Smooth muscle cell (in vitro differentiated cells): ENCODE results near the gene DNAJC5. TPM values are rescaled to one million over a fixed set of nuclear protein-coding genes. Genes with fewer than 3 reads are reported as not detected.

Experiments used
- DNase-seq: peaks from one replicate; lab custom pipeline; 2025; ENCODE audit not compliant: unreplicated experiment; lab: John Stamatoyannopoulos, UW
- H2AFZ ChIP-seq: fragments of 200-600 bp; sonication (generic); 2 replicates; pipeline ENCODE4 v1.6.0; 2016; ENCODE audit warnings: antibody characterized with exemption, low read depth, mild to moderate bottlenecking
- H3F3A ChIP-seq: fragments of 200-600 bp; sonication (generic); 2 replicates; pipeline ENCODE4 v1.6.0; 2017; ENCODE audit warnings: antibody characterized with exemption, low read depth
- H3K27ac ChIP-seq: fragments of 200-600 bp; sonication (generic); 2 replicates; pipeline ENCODE4 v1.5.1; 2016; ENCODE audit warnings: low read depth, mild to moderate bottlenecking
- H3K27me3 ChIP-seq: fragments of 200-600 bp; sonication (generic); 2 replicates; pipeline ENCODE4 v1.6.1; 2016; ENCODE audit warnings: low read depth, mild to moderate bottlenecking
- H3K36me3 ChIP-seq: fragments of 200-600 bp; sonication (generic); 2 replicates; pipeline ENCODE4 v1.5.1; 2016; ENCODE audit warnings: low read depth
- H3K4me1 ChIP-seq: fragments of 200-600 bp; sonication (generic); 2 replicates; pipeline ENCODE4 v1.5.1; 2016; ENCODE audit warnings: low read depth
- H3K4me2 ChIP-seq: fragments of 200-600 bp; sonication (generic); 2 replicates; pipeline ENCODE4 v1.6.0; 2016; ENCODE audit warnings: mild to moderate bottlenecking
- H3K4me3 ChIP-seq: fragments of 200-600 bp; sonication (generic); 2 replicates; pipeline ENCODE4 v1.5.1; 2016; ENCODE audit warnings: mild to moderate bottlenecking
- H3K79me2 ChIP-seq: fragments of 200-600 bp; sonication (generic); 2 replicates; pipeline ENCODE4 v1.6.0; 2016; ENCODE audit warnings: low read depth, mild to moderate bottlenecking
- H3K9ac ChIP-seq: fragments of 200-600 bp; sonication (generic); 2 replicates; pipeline ENCODE4 v1.6.0; 2016; ENCODE audit warnings: low read depth
- H3K9me3 ChIP-seq: fragments of 200-600 bp; sonication (generic); replicated peaks from 2 replicates; pipeline ENCODE4 v1.5.1; 2016; ENCODE audit warnings: low read depth
- H4K20me1 ChIP-seq: fragments of 200-600 bp; sonication (generic); 2 replicates; pipeline ENCODE4 v1.6.0; 2016; ENCODE audit warnings: low read depth
- CTCF ChIP-seq: fragments of 200-600 bp; sonication (generic); IDR thresholded peaks from 2 replicates; pipeline ENCODE4 v1.5.1; 2017; ENCODE audit warnings: borderline replicate concordance, mild to moderate bottlenecking, antibody characterized with exemption; ENCODE audit not compliant: insufficient read depth, poor library complexity, severe bottlenecking
- WGBS: methylation state at CpG from one replicate; pipeline ENCODE4 v1.1.7; 2016; ENCODE audit warnings: low lambda C conversion rate; 5-methylcytosine and 5-hydroxymethylcytosine counted together
- polyA plus RNA-seq: library from polyadenylated mRNA; unstranded; fragments of >200 nt; fragmentation: Nextera tagmentation; extraction: Ambion mirVana; gene quantifications from 2 replicates; pipeline ENCODE4 v1.2.1, GENCODE V29; 2016
- total RNA-seq: library from RNA; depleted of rRNA; stranded (reverse); fragments of >200 nt; gene quantifications from 2 replicates; pipeline ENCODE4 v1.2.3, GENCODE V29; 2014

Gene DNAJC5
- total and polyA plus RNA-seq, 2 experiments from 2014 or later: 8.7 to 24.5 TPM

DNA sequence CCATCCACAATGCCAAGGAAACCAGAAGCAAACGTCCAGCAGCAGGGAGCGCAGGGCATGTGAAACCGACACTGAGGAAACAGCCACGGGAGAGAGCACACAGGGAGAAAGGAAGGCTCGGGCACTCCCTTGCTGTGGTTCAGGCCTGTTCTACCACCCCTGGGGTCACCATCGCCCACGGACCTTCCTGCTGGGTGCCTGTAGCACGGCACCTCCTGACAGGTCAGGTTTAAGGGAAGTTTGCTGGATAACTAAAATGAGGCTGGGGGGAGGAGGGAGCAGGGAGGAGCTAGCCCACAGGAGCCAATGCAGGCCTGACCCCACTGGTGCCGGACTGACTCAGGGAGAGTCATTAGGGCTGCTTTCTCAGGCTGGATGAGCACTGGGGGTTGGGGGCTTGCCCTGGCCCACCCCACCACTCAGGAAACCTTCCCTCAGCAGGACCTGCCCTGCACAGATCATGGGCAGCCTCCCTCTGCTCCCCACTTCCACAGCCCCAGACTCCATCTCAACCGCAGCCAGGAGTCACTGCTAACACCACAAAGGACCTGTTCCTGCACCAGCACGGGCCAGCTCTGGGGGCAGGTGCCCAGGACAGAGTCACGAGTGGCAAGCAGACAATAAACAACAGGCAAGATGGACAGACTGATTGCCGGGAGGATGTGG is 59.0 kb downstream of the DNAJC5 start:
- peaks cover 57% of the 10 kb centered on the region for H3K79me2 ChIP-seq

GRCh38 chr20:63955281-63955826 is 60.4 kb downstream of the DNAJC5 start:
- Histone ChIP-seq H3K27ac (no peak overlapping the region), H3K9me3 (no peaks in the 10 kb centered on the region), H3K4me2 (peak overlapping the region; percentile 99), H3K36me3 (no peaks in the 10 kb centered on the region), H3K27me3 (no peaks in the 10 kb centered on the region), H3K4me3 (peak overlapping the region; percentile 99), H2AFZ (peak overlapping the region; percentile 39), H4K20me1 (peaks cover 53% of the 10 kb centered on the region), H3K9ac (peak overlapping the region; percentile 83), H3K4me1 (peaks cover 10% of the 10 kb centered on the region), H3K79me2 (peaks cover 52% of the 10 kb centered on the region), H3F3A (no peaks in the 10 kb centered on the region)
- 8% methylated on average over 21 of the region's 31 CpGs for WGBS
- no peak for DNase-seq
- TF ChIP-seq CTCF: peak; percentile 30

More for the DNA sequence above, 59.0 kb downstream of the DNAJC5 start:
- H3K4me3 ChIP-seq: no peak overlapping the region
- no peak for TF ChIP-seq CTCF
- H3K4me2 ChIP-seq: no peak overlapping the region
- no peak for DNase-seq
- no peaks in the 10 kb centered on the region for H3F3A ChIP-seq
- H2AFZ ChIP-seq: no peak overlapping the region
- no peaks in the 10 kb centered on the region for H3K36me3 ChIP-seq
- H3K4me1 ChIP-seq: peaks cover 10% of the 10 kb centered on the region
- no peak overlapping the region for H3K27ac ChIP-seq
- H3K9me3 ChIP-seq: no peaks in the 10 kb centered on the region
- H3K27me3 ChIP-seq: no peaks in the 10 kb centered on the region
- peaks cover 68% of the 10 kb centered on the region for H4K20me1 ChIP-seq
- 89% methylated on average over 13 of the region's 13 CpGs for WGBS
- no peak overlapping the region for H3K9ac ChIP-seq

DNA sequence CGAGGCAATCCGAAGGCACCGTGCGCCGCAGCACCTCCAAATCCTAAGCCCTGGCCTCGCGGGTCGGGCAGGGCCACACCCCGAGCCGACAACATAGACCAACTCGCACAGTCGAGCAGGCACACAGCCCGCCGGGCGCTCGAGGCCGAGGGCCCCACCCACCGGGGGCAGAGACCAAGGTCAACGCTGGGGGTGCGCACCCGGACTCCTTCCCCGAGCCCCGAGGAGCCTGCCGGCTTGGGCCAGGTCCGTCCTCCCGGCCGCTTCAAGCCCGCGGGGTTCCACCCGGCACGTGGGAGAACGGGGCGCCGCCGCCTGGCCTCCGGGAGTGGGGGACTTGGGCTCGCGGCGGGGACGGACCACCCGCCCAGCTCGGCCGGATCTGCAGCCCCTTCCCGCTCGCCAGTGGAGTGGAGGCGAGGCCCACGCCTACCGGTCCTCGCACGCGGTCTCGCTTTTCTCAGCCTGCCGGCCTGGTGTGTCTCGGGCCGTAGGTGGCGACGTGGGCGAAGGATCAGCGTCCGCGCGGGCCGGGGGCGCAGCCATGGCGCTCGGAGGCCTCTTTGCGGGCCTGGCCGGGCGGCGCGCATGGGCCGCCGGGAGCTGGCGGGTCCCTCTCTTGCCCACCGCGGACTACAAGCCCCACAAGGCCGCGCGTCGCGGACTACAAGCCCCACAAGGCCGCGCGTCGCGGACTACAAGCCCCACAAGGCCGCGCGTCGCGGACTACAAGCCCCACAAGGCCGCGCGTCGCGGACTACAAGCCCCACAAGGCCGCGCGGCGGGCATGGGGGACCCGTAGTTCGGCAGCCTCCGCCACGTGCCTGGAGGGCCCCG is 61.1 kb downstream of the DNAJC5 start, which contains the start of gene UCKL1:
TSS of gene UCKL1 (minus strand) at position 590 of the 837 bp plus-strand sequence. CDS start at position 546, 44 bp downstream.
- no peak for TF ChIP-seq CTCF
- Histone ChIP-seq H3K4me3 (peak within 1 kb of the TSS; percentile 99), H3K27me3 (no peaks in the 10 kb centered on the region), H3K4me1 (peaks cover 10% of the 10 kb centered on the region), H3F3A (no peaks in the 10 kb centered on the region), H2AFZ (peak within 1 kb of the TSS; percentile 39), H3K36me3 (no peaks in the 10 kb centered on the region), H3K4me2 (peak within 1 kb of the TSS; percentile 100), H3K9me3 (no peaks in the 10 kb centered on the region), H4K20me1 (peaks cover 47% of the 10 kb centered on the region), H3K9ac (peak within 1 kb of the TSS; percentile 83), H3K27ac (peak within 1 kb of the TSS; percentile 80), H3K79me2 (peaks cover 50% of the 10 kb centered on the region)
- WGBS: under 1% methylated on average over 99 of the region's 105 CpGs
- peak; percentile 60 for DNase-seq
